ENCODE data around the gene RPL18. TPM values are rescaled to one million over a fixed set of nuclear protein-coding genes. Genes with fewer than 3 reads are reported as not detected.
A peak's percentile ranks its signal among the peaks of the same experiment; 100 is the strongest.

Gene RPL18
- total and polyA plus RNA-seq, 9 of the 15 experiments (the other 6 are each of a cell fraction or from before 2014, with no cell fraction given) = 312 to 2,635 (median 1,653) TPM

DNA sequence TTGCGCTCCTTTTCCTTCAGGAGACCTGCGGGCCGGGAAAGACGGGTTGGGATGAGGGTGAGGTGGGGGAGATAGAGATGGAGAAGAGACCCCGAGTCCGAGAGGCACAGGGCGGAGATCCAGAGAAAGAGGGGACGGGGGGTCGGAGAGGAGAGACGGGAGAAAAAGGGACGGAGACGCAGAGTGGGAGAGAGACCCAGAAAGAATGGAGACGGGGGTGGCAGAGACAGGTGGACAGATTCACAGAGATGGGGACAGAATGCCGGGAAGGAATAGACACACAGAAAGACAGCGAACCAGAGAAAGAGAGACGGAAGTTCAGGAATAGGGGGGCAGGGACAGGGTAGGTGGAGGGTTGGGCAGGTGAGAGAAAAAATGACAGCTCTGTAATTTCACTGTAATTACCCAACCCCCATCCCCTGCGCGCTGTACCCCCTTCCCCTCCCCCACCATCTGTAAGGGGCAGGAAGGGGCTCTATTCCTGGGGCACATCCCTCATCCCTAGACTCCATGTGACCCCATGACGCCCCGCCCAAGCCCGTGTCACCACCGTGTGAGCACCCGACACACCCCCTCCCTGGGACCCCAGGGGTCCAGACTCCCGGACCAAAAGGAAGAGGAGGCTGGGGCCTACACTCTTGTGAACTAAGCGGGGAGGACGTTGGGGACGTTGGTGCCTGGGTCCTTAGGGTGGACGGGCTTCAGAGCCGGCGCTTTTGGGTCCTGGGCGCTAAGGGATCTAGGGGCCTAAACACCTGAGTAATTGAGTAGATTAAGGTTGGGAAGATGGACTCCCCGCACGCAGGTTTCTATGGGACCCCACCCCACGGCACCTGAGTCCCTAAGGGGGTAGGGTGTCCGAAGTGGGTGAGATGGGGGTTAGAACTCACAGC lies 17.2 kb upstream of the RPL18 start (continued):
- TF ChIP-seq, protein P1, sequence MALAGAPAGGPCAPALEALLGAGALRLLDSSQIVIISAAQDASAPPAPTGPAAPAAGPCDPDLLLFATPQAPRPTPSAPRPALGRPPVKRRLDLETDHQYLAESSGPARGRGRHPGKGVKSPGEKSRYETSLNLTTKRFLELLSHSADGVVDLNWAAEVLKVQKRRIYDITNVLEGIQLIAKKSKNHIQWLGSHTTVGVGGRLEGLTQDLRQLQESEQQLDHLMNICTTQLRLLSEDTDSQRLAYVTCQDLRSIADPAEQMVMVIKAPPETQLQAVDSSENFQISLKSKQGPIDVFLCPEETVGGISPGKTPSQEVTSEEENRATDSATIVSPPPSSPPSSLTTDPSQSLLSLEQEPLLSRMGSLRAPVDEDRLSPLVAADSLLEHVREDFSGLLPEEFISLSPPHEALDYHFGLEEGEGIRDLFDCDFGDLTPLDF (CRISPR knock-in tag; IDR thresholded peaks at IDR 0.05) = no peak
- TF ChIP-seq TARDBP (IDR thresholded peaks at IDR 0.05) (no peak), PHF21A (IDR thresholded peaks at IDR 0.05; ENCODE audit: borderline replicate concordance, low read depth) (no peak), SMAD2 (IDR thresholded peaks at IDR 0.05; ENCODE audit: low read depth, low read length) (no peak), NBN (IDR thresholded peaks at IDR 0.05; ENCODE audit: low read depth) (0 out of 2 replicates have a peak, but pooled peaks have one; percentile 32), LCOR (CRISPR knock-in tag; IDR thresholded peaks at IDR 0.05) (no peak), PPARD (CRISPR knock-in tag; IDR thresholded peaks at IDR 0.05) (no peak), U2AF2 (optimal IDR thresholded peaks at IDR 0.05; ENCODE audit: low read depth, low read length) (no peak), SLC30A9 (CRISPR knock-in tag; IDR thresholded peaks at IDR 0.05) (no peak), ZNF174 (CRISPR knock-in tag; IDR thresholded peaks at IDR 0.05) (no peak), FOXP1 (CRISPR knock-in tag; IDR thresholded peaks at IDR 0.05) (no peak), ARID2 (IDR thresholded peaks at IDR 0.05) (no peak), PCBP2 (IDR thresholded peaks at IDR 0.05; ENCODE audit: low read depth, low read length, poor library complexity, severe bottlenecking) (no peak), ARID1B (IDR thresholded peaks at IDR 0.05) (peak; percentile 24; the same call in 1 of the 2 replicates), POLR3A (IDR thresholded peaks at IDR 0.05; ENCODE audit: borderline replicate concordance, extremely low read depth, insufficient read depth, insufficient read length) (no peak), FOXA3 (CRISPR knock-in tag; conservative IDR thresholded peaks at IDR 0.05 in 1 of 2, IDR thresholded peaks at IDR 0.05 in 1 of 2) (no peak)
- TF ChIP-seq, protein P2, sequence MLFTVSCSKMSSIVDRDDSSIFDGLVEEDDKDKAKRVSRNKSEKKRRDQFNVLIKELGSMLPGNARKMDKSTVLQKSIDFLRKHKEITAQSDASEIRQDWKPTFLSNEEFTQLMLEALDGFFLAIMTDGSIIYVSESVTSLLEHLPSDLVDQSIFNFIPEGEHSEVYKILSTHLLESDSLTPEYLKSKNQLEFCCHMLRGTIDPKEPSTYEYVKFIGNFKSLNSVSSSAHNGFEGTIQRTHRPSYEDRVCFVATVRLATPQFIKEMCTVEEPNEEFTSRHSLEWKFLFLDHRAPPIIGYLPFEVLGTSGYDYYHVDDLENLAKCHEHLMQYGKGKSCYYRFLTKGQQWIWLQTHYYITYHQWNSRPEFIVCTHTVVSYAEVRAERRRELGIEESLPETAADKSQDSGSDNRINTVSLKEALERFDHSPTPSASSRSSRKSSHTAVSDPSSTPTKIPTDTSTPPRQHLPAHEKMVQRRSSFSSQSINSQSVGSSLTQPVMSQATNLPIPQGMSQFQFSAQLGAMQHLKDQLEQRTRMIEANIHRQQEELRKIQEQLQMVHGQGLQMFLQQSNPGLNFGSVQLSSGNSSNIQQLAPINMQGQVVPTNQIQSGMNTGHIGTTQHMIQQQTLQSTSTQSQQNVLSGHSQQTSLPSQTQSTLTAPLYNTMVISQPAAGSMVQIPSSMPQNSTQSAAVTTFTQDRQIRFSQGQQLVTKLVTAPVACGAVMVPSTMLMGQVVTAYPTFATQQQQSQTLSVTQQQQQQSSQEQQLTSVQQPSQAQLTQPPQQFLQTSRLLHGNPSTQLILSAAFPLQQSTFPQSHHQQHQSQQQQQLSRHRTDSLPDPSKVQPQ (CRISPR knock-in tag; IDR thresholded peaks at IDR 0.05; ENCODE audit: borderline replicate concordance) = no peak
- TF ChIP-seq, protein P3, sequence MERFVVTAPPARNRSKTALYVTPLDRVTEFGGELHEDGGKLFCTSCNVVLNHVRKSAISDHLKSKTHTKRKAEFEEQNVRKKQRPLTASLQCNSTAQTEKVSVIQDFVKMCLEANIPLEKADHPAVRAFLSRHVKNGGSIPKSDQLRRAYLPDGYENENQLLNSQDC (CRISPR knock-in tag; IDR thresholded peaks at IDR 0.05) = no peak
- TF ChIP-seq, protein P4, sequence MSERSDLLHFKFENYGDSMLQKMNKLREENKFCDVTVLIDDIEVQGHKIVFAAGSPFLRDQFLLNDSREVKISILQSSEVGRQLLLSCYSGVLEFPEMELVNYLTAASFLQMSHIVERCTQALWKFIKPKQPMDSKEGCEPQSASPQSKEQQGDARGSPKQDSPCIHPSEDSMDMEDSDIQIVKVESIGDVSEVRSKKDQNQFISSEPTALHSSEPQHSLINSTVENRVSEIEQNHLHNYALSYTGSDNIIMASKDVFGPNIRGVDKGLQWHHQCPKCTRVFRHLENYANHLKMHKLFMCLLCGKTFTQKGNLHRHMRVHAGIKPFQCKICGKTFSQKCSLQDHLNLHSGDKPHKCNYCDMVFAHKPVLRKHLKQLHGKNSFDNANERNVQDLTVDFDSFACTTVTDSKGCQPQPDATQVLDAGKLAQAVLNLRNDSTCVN (CRISPR knock-in tag; IDR thresholded peaks at IDR 0.05) = peak; percentile 81; the same call in 1 of the 2 replicates
- TF ChIP-seq, protein P5, sequence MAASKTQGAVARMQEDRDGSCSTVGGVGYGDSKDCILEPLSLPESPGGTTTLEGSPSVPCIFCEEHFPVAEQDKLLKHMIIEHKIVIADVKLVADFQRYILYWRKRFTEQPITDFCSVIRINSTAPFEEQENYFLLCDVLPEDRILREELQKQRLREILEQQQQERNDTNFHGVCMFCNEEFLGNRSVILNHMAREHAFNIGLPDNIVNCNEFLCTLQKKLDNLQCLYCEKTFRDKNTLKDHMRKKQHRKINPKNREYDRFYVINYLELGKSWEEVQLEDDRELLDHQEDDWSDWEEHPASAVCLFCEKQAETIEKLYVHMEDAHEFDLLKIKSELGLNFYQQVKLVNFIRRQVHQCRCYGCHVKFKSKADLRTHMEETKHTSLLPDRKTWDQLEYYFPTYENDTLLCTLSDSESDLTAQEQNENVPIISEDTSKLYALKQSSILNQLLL (CRISPR knock-in tag; IDR thresholded peaks at IDR 0.05; ENCODE audit: borderline replicate concordance) = no peak

Measured in K562 (cell line).